ENCODE results near the gene COL25A1.
"Not testable (repeated sequence)": the region's sequence is repeated elsewhere in the genome, so short reads cannot be mapped to it uniquely, and the experiment has no call there.

The COL25A1 gene

DNA sequence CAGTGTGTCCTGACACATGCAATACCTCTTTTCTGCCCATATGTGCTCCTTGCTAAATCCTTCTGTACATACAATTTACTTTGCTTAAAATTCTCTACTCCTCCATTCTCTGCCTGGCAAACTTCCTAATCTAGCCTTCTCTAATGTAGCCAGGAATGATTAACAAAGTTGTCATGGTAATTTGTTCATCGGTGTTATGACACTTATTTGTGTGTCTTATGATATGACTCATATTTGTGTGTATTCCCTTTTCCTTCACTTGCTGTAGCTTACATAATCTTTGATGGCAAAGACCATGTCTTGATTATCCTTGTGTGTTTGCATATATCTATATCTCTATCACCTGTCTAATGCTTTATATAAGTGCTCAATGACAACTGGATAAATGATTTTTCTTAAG lies 133.3 kb downstream of the COL25A1 start:
- DNase-seq (ENCODE audit: low read depth in 2 of 2) = no peak

DNA sequence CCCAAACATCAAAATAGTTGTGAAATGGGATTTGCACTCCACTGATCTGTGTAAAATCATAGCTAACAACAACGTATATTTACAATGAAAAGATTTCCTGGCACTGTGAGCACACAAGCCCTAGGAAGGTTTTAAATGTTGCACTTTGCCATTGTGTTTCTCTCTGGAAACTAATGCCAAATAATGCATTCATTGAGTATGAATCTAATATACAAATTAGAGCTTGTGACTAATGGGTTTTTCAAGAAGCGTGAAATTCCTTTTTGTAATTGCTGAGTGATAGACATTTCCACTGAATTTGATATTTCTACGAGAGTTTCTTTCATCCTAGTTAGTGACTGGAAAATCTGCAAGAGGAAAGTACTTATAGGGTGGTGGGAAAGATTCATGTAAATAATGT lies 135.9 kb downstream of the COL25A1 start:
- no peak for DNase-seq (ENCODE audit: low read depth in 2 of 2)

DNA sequence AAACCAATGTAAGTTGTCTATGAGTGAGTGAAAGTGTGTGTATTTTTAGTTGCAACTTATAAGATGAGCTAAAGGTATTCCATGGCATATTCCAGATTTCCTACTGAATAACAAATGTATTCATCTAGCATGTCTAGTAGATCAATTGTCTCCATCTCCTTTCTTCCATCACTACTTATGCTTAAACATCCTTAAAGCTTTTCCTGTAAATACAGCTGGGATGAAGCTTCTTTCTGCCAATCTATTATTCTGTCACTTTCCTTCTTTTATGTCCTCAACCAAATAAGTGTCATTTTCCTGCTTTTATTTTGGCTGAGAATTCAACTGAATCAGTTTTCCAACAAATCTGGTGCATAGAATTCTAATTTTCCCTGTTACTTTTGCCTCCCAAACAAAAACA lies 136.3 kb downstream of the COL25A1 start:
- no peak for DNase-seq (ENCODE audit: low read depth in 2 of 2)

DNA sequence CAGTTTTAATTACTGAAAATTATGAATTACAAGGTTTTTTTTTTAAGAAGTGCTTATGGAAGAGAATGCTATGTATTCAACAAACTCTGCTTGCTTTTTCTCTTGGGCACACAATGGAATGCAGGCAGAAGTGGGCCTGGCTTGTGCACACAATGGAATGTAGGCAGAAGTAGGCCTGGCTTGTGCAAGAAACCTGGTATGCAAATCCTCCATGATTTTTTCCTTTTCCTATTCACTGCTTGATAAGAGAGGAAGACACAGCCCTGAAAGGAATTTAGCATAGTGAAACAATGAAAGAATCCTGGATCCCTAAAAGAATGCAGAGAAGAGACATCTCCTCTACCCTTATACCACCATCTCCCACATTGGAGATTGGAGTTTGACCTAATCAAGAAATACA lies 138.4 kb downstream of the COL25A1 start:
- DNase-seq (ENCODE audit: low read depth in 2 of 2) = no peak

DNA sequence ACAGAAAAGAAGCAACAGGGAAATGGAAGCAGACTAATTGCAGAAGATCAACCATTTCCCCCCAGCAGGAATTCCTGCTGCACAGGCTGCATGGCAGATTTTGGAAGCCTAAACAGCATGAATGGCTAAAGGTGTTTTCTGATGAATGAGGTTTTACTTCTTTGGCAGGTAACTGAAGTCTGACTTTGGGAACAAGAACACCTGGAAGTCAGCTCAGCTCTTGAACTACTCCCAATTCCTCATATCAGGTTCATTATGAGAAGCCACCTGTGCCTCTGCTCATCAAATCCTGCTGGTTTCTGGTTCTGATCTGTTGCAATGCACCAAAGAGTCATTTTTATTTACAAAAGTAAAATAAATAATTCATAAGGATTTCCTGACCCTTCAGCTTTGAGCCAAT lies 139.0 kb downstream of the COL25A1 start:
- no peak for DNase-seq (ENCODE audit: low read depth in 2 of 2)

DNA sequence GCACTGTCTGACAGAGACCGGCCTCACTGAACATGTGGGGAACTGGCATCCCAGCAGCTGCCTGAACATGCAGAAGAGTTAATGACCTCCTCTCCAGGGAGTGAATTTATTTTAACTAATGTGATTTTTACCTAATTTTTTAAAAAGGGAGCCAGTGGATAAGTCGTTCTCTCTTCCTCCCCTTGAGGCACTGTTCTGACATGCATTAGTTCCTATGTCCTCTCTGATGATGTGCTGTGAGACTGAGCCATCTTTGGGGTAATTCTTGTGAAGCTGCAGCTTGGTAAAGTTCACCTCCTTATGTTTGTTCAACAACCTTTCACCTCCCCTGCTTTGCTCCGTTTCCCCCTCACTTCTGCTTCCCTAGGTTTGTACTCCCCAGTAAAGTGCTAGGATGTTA lies 139.7 kb downstream of the COL25A1 start:
- no peak for DNase-seq (ENCODE audit: low read depth in 2 of 2)

DNA sequence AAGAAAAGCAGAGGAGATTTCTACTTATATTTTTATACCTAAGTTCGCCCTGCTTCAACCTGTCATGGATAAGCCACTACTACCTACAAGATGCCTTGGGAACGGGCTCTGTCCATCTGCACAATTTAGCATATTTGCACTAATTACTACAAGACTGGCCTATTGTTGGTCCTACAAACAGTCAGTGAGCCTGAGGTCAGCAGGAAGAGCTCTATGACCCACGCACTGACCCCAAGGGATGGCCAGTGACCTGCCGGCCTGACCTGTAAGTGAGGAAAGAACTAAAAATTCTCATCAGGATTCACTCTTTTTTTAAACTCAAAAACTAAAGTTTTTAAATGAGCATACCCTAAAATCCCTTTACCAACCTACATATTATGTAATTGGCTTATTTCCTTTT lies 142.0 kb downstream of the COL25A1 start:
- no peak for DNase-seq (ENCODE audit: low read depth in 2 of 2)

DNA sequence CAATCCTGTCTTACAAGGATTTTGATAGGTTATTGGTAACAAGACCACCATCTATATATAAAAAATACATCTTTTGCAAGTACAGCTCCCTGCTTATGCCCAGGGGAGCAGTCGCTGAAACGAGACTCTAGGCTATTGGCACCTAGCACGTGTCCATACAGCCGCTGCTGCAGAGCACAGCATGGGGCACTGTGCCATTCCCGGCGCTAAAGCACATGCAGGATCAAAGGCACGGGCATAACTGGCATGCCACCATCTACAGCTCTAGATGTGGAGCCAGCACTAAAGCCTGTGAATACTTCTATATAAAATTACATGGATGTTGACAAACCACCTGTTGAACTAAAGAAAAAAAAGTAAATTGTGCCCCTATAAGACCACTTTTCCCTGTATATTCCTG lies 144.8 kb downstream of the COL25A1 start:
- DNase-seq (ENCODE audit: low read depth in 2 of 2) = no peak

DNA sequence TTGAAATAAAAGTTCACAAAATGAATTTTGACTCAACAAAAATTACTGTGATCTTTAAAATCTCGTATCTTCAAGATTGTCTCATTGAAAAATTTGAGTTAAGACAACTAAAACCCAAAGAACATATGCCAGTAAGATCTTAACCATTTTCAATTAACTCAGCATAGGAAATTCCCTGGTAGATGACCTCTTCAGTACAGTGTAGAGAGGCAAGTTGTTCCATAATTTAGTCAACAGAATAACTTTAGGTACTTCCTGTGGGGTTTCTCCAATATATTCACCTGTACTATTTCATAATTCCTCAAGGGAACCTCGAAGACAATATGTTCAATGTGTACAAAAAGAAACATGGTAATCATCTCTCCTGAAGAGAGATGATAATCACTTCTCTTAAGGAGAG lies 145.3 kb downstream of the COL25A1 start:
- DNase-seq (ENCODE audit: low read depth in 2 of 2) = no peak

DNA sequence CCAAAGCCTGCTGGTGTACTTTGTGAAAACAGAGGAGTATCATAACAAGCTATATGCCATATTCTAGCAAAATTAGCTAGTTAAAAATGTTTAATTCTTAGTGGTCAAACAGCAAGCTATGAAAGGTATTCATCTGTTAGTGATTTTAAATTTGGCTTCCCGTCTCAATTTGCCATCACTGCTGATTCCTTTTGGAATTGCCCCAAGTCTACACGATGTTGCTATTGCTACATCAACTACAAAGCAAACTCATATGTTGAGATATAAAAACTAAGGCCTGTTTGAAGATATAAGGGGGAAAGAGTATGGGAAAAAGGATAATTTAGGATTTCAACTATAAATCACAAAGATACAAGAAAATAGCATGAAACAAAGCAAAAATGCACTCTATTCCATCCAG lies 146.1 kb downstream of the COL25A1 start:
- DNase-seq (ENCODE audit: low read depth in 2 of 2) = no peak

DNA sequence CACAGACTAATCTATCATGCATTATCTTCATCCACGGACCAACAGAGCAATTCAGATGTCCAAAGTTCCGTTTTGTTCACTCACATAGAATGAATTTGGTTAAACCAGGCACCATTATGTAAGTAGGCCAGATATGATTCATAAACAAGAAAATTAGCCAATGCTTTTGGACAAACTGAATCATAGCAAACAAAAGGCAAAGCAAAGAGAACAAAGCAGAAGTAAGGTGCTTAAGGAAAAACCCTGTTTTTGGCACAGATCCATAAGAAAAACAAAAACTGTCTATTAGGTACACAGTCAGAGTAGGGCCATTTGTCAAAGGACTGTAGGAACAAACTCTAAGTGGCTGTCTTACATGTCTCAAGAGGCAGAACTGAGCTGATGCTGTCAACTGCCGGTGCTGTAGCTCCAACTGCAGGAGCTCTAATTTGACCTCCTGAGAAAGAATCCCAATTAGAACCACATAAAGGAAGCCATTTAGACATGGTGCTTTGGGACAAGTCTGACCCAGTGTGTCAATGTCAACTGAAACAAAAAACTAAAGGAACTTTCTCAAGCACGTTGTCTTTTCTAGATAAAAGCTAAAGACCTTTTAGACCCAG lies 146.7 kb downstream of the COL25A1 start:
- no peak for DNase-seq (ENCODE audit: low read depth in 2 of 2)

DNA sequence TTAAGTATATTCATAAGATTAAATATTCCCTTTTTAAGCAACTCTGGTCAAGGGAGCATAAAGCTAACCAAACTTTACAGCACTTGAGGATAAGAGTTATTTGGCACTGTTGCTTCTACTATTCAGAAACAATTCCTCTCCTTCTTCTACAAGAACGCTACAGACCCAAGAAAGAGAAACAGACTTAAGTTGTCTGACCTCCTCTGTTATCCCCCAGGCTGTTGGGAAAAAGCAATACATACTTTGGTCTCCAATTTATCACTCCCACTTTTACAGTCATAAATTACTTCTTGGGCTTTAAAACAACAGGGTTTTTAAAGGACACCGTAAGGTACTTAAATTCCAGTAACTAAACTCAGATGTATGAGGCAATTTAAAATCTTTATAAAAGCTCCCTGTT lies 147.4 kb downstream of the COL25A1 start:
- DNase-seq (ENCODE audit: low read depth in 2 of 2) = no peak

DNA sequence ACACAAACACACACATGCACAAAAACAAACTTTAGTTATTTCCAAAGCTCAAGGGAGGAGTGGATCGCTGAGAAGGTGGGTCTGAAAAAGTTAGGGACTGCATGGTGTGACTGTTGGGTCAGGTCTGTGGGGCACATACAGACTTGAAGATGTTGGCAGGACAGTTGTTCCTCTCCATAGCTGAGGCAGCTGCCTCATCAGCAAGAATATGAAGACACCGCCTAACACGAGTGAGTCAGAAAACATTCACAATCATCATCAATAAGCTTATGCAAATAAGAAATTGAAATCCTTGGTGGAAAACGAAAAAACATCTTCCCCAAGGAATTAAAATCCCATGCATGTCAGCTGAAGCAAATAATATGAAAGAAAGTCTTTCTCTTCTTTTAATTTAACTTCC lies 148.0 kb downstream of the COL25A1 start:
- no peak for DNase-seq (ENCODE audit: low read depth in 2 of 2)

DNA sequence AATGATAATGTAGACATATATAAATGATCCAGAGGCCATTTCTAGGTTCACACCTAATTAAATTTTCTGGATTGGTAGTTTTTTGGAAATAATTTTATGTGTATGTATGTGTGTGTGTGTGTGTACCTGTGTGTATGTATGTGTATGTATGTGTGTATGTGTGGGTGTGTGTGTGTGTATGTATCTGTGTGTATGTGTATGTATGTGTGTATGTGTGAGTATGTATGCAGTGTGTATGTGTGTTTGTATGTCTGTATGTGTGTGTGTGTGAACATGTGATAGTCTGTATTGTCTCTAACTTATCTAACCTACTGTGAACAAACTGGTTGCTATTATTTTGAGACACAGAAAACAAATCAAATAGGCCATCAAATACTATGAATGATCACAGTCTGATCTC lies 152.6 kb downstream of the COL25A1 start:
- DNase-seq (ENCODE audit: low read depth in 2 of 2) = no peak

DNA sequence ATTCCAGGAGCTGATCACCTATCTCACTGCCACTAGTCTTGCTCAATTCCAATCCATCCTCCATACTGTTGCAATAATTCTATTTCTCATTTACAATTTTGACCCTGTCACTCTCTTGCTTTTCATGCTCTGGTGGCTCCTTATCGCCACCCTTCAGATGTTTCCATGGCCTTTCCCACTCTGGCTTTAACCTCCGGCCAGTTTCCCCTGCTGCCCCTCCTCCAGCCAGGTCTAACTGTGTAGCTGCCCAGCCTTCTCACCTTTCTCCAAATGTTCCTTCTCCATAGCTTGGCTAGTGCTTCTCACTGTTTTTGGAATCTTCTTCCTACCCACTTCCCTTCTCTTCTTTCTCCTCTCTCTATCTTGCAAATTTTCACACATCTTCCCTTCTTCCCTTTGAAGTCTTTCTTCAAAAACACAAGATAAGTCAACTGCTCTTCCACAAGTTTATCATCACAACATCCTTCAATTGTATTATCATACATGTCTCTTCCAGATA lies 153.8 kb downstream of the COL25A1 start:
- DNase-seq (ENCODE audit: low read depth in 2 of 2) = no peak

DNA sequence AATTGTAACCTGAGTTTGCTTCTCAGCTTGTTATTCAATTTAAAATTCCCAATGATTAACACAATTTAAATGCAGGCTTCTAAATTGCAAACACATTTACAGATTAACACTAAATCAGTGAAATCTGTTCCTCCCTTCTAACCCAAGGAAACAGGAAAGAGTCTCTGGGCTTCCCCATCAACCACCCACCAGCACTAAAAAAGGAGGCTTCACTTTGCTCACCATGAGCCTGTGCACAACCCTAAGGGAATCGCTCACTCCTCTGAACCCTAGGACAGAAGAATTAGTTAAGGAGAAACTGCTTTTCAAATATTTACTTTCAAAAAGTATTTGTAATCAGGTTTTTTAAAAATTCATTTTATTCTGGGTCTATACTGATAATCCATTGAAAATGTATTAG lies 155.3 kb downstream of the COL25A1 start:
- DNase-seq (ENCODE audit: low read depth in 2 of 2) = no peak

DNA sequence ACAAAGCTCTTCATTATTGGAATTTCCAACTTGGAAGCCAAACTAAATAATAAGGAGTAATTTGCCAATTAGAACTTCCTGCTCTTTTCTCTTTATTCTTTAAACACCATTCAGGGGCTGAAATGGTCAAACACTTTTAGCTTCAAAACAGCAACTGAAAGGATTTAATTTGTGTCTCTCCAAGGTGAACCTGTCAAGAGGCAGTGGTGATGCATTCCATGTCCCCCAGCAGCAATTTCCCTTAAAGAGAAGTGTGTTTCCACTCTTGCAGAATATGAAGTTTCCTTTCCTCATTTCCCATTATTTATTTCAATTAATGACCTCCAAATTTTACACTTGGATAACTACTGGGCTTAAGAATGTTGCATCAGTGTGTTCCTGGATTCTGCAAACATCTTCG lies 156.0 kb downstream of the COL25A1 start:
- no peak for DNase-seq (ENCODE audit: low read depth in 2 of 2)

DNA sequence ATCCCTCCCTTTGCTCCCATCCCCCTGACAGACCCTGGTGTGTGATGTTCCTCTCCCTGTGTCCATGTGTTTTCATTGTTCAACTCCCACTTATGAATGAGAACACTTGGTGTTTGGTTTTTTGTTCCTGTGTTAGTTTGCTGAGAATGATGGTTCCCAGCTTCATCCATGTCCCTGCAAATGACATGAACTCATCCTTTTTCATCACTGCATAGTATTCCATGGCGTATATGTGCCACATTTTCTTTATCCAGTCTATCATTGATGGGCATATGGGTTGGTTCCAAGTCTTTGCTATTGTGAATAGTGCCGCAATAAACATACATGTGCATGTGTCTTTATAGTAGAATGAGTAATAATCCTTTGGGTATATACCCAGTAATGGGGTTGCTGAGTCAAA lies 164.3 kb downstream of the COL25A1 start:
- not testable (repeated sequence) for DNase-seq (ENCODE audit: low read depth in 2 of 2)

DNA sequence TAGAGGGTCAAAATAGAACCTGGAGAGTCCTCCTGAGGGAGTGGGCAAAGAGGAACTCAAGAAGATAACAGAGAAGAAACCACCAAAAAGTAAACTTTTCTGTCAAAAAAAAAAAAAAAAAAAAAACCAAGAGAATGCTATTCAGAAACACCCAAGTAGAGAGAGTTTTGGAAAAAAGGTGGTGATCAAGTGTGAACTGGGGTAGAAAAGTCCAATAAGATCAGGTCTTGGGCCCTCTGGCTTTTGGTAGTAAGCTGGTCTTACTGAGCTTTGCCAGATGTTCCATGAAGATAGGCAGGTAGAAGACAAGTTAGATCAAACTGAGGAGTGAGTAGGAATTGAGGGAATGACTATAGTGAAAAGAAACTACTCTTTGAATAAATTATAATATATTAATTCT lies 167.5 kb downstream of the COL25A1 start:
- no peak for DNase-seq (ENCODE audit: low read depth in 2 of 2)

DNA sequence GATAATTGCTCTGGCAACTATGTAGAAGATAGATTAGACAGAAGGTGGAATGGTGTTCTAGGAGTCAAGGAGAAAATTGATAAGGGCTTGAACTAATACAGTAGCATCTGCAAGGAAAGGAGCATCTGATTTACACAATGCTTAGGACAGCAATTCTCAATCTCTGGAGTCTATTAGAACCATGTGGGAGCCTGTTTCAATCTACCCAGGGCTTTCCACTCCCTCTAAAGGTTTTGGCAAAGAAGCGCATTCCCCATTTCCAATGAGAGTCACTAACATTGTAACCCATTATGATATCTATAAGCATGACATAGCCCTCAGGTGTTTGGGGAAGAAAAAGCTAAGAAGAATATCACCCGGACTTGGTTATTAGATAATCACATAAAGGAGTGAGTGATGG lies 168.2 kb downstream of the COL25A1 start:
- DNase-seq (ENCODE audit: low read depth in 2 of 2) = no peak

DNA sequence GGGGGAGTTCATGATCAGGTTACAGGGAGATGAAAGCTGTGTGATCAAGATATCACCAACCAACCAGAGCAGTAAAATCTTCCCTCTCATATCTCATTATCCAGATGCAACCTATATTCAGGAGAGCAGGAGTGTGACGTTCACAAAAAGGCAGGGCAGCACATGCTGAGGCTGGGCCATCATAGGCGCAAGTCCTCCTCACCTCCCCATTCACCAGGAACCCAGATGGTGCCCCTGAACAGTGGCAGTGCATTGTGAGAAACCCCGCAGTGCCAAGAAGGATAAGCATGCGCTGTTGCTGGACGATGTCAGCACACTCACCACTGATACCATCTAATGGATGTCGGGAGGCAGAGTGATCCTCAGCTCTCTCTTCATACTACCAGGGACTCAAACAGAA lies 170.9 kb downstream of the COL25A1 start:
- no peak for DNase-seq (ENCODE audit: low read depth in 2 of 2)

DNA sequence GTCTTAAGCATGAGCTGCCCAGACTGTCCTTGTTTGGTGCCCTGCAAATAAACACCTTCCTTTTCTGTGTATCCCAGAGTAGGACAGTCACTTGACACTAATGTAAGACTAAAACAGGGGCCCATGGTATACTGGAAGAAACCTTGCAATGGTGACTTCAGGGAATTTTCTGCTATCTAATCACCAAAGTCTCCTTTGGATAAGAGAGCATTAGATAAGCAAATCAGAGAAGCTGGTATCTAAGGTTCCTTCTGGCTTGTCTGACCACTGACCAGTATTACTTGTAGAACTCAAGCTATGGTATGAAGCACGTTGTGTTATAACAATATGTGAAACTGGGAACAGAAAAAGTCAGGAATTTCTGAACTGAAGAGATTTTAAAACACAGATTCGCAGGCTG lies 173.9 kb downstream of the COL25A1 start:
- DNase-seq (ENCODE audit: low read depth in 2 of 2) = no peak

DNA sequence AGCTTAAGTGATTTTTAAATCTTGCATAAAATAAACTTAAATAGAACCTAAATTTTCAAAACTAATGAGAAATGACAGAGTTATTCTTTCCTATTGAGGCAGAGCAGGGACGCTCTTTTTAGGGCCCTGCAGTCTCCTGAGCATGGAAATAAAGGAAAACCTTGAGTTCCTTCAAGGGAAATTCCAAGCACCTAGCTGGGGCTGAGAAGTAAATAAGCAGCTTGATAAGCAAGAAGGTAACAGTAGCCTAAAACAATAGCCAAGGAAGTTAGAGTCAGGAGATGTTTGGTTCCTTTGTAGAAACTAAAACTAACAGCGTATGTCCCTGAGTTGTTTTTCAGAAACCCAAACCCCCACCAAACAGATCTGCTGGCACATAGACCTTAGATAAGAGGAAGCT lies 174.6 kb downstream of the COL25A1 start:
- DNase-seq (ENCODE audit: low read depth in 2 of 2) = no peak

DNA sequence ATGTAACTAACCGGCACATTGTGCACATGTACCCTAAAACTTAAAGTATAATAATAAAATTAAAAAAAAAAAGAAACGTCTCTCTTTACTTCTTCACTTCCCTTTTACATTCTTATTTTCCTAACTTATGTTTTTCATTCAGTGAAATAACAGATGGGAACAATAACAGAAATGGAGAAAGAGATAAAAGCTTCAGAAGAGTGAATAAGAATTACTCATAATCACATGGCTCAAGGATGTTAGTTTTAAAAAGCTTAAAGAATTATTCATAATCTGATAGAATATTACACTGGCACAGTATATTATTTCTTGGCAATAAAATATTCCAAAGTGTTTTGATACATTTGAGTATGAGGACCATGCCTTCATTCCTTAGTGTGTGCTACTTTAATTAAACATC lies 175.6 kb downstream of the COL25A1 start:
- DNase-seq (ENCODE audit: low read depth in 2 of 2) = no peak

DNA sequence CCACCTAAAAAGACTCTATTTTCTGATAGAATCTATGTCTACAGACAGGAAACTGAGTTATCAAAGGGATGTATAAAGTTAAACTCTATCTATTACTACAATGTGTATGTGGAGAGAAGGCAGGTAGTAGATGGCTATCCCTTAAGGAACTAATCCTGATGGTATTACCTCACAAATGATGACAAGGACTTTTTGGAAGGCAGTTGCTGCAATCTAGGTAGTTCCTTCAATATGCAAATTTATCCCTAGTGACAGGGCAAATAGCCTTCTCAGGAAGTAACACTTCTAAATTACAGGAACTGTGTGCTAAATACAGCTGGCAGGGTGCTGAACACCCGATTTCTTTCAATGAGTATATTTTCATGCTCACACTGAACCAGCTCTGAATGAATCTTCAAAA lies 177.4 kb downstream of the COL25A1 start:
- DNase-seq (ENCODE audit: low read depth in 2 of 2) = no peak
